Endometrium (tissue), 2 donors: ENCODE results near the gene CCDC74A.
"Not testable (repeated sequence)": the region's sequence is repeated elsewhere in the genome, so short reads cannot be mapped to it uniquely, and the experiment has no call there.

ENCODE experiments used
- FAIRE-seq: peaks from 2 replicates; lab custom pipeline; 2012; peaks lifted over from hg19 to GRCh38; lab: Jason Lieb, UNC
- donor health status: control.
- donor health status: control.

The CCDC74A gene

GRCh38 chr2:131503587-131503986, 24.1 kb upstream of the CCDC74A start:
- not testable (repeated sequence) for FAIRE-seq

DNA sequence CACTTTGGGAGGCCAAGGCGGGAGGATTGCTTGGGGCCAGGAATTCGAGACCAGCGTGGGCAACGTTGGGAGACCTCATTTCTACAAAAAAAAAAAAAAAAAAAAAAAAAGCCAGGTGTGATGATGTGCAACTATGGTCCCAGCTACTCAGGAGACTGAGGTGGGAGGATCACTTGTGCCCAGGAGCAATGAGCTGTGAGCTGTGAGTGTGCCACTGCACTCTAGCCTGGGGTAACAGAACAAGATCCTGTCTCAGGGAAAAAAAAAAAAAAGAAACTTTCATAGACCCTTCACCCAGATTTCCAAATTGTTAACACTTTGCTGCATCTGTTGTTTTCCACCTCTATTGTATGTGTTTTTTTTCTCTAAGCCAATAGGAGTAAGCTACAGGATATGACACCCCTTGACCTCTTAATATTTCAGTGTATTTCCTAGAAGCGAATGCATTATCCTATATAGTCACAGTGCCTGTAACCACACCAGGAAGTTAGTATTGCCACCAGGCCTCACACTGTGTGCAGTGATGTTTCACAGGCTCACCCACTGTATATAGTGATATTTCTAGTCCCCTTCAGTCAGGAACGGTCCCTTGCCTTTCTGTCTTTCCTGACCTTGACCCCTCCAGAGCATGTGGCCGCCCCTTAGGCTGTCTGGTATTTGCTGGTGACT, 23.5 kb upstream of the CCDC74A start:
- not testable (repeated sequence) for FAIRE-seq

- no peak for FAIRE-seq
These were observed 18.1 kb upstream of the CCDC74A start for GRCh38 chr2:131509615-131510014.

GRCh38 chr2:131511291-131511968, 16.3 kb upstream of the CCDC74A start:
- FAIRE-seq, result not testable (repeated sequence)

GRCh38 chr2:131511969-131512870, 15.5 kb upstream of the CCDC74A start:
- not testable (repeated sequence) for FAIRE-seq

DNA sequence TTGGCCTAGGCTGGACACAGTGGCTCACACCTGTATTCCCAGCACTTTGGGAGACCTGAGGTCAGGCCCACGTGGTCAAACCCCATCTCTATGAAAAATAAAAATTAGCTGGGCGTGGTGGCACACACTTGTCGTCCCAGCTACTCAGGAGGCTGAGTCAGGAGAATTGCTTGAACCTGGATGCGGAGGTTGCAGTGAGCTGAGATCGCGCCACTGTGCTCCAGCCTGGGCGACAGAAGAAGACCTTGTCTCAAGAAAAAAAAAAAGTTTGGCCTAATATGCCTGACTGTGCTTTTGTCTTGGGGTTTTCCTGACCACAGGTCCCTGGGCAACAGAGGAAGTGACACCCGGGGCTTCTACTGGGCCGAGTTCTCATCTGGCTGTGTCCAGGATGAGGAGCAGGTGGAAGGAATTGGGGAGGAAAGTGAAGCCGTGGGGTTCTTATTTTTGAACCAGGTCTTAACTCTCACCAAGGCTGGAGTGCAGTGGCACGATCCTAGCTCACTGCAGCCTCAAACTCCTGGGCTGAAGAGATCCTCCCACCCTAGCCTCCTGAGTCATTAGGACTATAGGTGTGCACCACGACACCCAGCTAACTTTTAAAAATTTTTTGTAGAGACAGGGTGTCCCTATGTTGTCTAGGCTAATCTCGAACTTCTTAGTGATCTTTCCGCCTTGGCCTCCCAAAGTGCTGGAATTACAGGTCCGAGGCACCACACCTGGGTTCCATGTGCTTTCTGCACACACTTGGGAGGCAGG, 13.1 kb upstream of the CCDC74A start:
- FAIRE-seq, result not testable (repeated sequence)

DNA sequence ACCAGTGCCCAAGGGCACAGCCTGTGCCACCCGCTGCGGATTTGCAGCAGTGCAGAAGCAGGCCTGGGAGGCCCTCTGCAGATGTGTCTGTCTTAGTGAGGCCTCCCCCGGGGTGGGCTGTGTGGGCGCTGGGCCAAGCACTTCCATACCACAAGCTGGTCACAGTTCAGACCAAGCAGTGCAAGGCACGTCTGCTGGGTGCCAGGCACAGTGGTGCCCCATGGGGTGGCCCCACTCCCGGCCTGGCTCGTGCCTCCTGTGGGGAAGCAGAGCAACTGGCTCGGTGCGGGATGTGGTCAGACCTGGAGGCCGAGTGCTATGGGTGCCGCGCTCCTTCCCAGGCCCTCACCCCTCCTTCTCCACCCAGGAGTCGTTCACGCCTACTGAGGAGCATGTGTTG, 12.5 kb upstream of the CCDC74A start:
- FAIRE-seq, result not testable (repeated sequence)

DNA sequence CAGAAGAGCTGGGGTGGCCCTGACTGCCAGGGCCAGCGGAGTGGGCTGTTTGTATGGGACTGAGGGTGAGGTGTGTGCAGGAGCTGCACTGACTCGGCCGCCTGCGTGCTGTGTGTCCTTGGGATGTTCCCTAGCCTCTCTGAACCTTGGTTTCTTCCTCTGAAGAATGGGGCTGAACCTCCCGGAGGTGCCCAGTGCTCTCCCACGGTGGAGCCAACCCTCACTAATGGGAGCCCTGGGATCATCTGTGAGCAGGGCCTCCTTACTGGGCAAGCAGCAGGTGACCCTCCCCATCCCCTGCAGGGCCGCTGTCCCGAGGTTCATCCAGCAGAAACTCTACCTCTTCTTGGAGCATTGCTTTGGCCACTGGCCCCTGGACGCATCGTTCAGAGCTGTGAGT, 11.7 kb upstream of the CCDC74A start:
- no peak for FAIRE-seq

GRCh38 chr2:131516621-131517020, 11.1 kb upstream of the CCDC74A start:
- FAIRE-seq, result not testable (repeated sequence)

DNA sequence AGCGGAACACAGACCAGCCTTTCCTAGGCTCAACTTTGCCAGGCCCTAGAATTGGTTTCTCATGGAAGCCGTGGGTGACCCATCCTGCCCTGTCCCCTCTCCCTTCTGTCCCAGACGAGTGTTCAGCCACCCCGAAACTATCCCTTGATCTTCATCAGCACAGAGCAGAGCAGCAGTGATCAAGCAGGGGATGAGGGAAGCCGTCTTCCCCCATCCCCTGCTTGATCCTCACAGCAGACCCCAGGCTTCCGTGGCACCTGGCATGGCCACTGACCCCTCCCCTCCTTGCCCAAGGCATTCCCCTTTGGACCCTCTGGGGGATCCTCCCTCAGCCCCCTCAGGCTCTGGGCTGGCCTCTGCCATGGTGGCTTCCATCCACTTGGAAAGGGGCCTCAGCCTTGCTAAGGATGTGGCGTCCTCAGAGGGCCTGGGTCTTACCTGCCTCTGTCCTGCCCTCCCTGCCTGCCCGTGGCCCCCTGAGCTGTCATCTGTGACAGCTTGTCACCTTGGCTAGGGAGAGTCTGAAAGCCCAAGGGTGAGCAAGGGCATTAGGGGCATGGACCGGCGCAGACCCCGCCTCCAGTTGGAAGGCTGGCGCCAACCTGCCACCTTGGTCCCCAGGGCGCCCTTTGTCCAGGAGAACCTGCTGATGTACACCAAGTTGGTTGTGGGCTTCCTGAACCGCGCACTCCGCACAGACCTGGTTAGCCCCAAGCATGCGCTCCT, 10.4 kb upstream of the CCDC74A start:
- no peak for FAIRE-seq

- FAIRE-seq, result not testable (repeated sequence)
These were observed 9.8 kb upstream of the CCDC74A start for GRCh38 chr2:131517856-131518255.

- FAIRE-seq, result not testable (repeated sequence)
These were observed 9.2 kb upstream of the CCDC74A start for GRCh38 chr2:131518531-131518930.

DNA sequence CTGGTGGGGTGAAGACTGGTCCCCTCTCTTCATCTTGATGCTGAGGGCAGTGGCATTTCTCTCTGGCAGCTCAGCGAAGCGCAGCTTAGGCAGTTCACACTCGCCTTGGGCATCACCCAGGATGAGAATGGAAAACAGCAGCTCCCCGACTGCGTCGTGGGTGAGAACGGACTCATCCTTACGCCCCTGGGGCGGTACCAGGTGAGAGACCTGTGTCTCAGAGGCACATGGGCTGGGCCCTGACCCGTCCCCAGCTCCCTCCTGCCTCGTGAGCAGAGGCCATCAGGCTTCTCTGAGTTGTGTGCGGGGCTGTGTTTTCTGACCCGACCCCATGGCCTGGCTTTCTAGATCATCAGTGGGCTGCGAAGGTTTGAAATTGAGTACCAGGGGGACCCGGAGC, 8.2 kb upstream of the CCDC74A start:
- no peak for FAIRE-seq

GRCh38 chr2:131519871-131520470, 7.7 kb upstream of the CCDC74A start:
- not testable (repeated sequence) for FAIRE-seq

- no peak for FAIRE-seq
These were observed 7.2 kb upstream of the CCDC74A start for GRCh38 chr2:131520526-131520925.

- FAIRE-seq, result not testable (repeated sequence)
These were observed 6.2 kb upstream of the CCDC74A start for GRCh38 chr2:131521524-131521923.

GRCh38 chr2:131521961-131522781, 5.5 kb upstream of the CCDC74A start:
- FAIRE-seq, result no peak

DNA sequence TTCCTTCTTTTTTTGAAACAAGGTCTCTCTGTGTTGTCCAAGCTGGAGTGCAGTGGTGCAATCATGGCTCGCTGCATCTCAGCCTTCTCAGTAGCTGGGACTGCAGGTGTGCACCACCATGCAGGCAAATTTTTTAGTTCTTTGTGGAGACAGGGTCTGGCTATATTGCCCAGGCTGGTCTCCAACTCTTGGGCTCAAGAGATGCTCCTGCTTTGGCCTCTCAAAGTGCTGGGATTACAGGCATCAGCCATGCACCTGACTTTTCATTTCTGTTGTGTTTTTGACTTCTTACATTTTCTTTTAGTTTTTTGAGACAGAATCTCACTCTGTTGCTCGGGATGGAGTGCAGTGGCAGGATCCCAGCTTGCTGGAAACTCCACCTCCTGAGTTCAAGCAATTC, 2.4 kb upstream of the CCDC74A start:
- FAIRE-seq, result not testable (repeated sequence)

- FAIRE-seq, result not testable (repeated sequence)
These were observed 1.5 kb downstream of the CCDC74A start for GRCh38 chr2:131528981-131529863.
